Type B pancreatic cell (in vitro differentiated cells): ENCODE results near the gene FBN1. TPM values are rescaled to one million over a fixed set of nuclear protein-coding genes. Genes with fewer than 3 reads are reported as not detected.

Experiments used
- DNase-seq: peaks from one replicate; pipeline ENCODE4 v3.0.0; 2021; ENCODE audit warnings: mixed read lengths; ENCODE audit not compliant: unreplicated experiment; ENCODE audit errors: extremely low spot score
- H3K27ac Mint-ChIP-seq: 2 replicates; pipeline ENCODE4 v1.8.0; 2021; ENCODE audit warnings: mild to moderate bottlenecking, mixed read lengths
- H3K27me3 Mint-ChIP-seq: 2 replicates; pipeline ENCODE4 v1.8.0; 2021; ENCODE audit warnings: mixed read lengths
- H3K36me3 Mint-ChIP-seq: 2 replicates; pipeline ENCODE4 v1.8.0; 2021; ENCODE audit warnings: mixed read lengths
- H3K4me1 Mint-ChIP-seq: one replicate; pipeline ENCODE4 v1.8.0; 2021; ENCODE audit warnings: mixed read lengths; ENCODE audit not compliant: unreplicated experiment
- H3K4me3 Mint-ChIP-seq: 2 replicates; pipeline ENCODE4 v1.8.0; 2021; ENCODE audit warnings: mild to moderate bottlenecking, mixed read lengths
- H3K9me3 Mint-ChIP-seq: 2 replicates; pipeline ENCODE4 v1.8.0; 2021; ENCODE audit warnings: mixed read lengths
- total RNA-seq: library from RNA; stranded (reverse); gene quantifications from 2 replicates; pipeline ENCODE4 v1.2.1, GENCODE V29; 2021; ENCODE audit warnings: low replicate concordance
- TF ChIP-seq, protein P1 (sequence below): fragments of 200-600 bp; sonication (generic); conservative IDR thresholded peaks from 2 replicates; pipeline ENCODE4 v1.5.0; 2021; ENCODE audit warnings: antibody characterized with exemption, mild to moderate bottlenecking

Gene FBN1
- total RNA-seq, 1 donor from 2014 or later = 58.4 TPM

GRCh38 chr15:48472756-48473155 lies 172.8 kb downstream of the FBN1 start:
- Mint-ChIP-seq H3K4me1 (no peaks in the 10 kb centered on the region), H3K27ac (no peak overlapping the region), H3K9me3 (no peaks in the 10 kb centered on the region), H3K36me3 (peaks cover 20% of the 10 kb centered on the region), H3K27me3 (no peaks in the 10 kb centered on the region), H3K4me3 (no peak overlapping the region)
- no peak for DNase-seq
- TF ChIP-seq, protein P1, sequence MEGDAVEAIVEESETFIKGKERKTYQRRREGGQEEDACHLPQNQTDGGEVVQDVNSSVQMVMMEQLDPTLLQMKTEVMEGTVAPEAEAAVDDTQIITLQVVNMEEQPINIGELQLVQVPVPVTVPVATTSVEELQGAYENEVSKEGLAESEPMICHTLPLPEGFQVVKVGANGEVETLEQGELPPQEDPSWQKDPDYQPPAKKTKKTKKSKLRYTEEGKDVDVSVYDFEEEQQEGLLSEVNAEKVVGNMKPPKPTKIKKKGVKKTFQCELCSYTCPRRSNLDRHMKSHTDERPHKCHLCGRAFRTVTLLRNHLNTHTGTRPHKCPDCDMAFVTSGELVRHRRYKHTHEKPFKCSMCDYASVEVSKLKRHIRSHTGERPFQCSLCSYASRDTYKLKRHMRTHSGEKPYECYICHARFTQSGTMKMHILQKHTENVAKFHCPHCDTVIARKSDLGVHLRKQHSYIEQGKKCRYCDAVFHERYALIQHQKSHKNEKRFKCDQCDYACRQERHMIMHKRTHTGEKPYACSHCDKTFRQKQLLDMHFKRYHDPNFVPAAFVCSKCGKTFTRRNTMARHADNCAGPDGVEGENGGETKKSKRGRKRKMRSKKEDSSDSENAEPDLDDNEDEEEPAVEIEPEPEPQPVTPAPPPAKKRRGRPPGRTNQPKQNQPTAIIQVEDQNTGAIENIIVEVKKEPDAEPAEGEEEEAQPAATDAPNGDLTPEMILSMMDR = no peak

- Mint-ChIP-seq H3K4me1 (no peaks in the 10 kb centered on the region), H3K4me3 (no peak overlapping the region), H3K27ac (no peak overlapping the region), H3K9me3 (no peaks in the 10 kb centered on the region), H3K36me3 (peaks cover 26% of the 10 kb centered on the region), H3K27me3 (no peaks in the 10 kb centered on the region)
- TF ChIP-seq, protein P1 = no peak
- DNase-seq = no peak
Measured at GRCh38 chr15:48471073-48471472, 174.4 kb downstream of the FBN1 start.

- no peaks in the 10 kb centered on the region for H3K9me3 Mint-ChIP-seq
- no peak overlapping the region for H3K27ac Mint-ChIP-seq
- TF ChIP-seq, protein P1 = no peak
- no peaks in the 10 kb centered on the region for H3K4me1 Mint-ChIP-seq
- no peak overlapping the region for H3K4me3 Mint-ChIP-seq
- H3K27me3 Mint-ChIP-seq = no peaks in the 10 kb centered on the region
- no peak for DNase-seq
- peaks cover 26% of the 10 kb centered on the region for H3K36me3 Mint-ChIP-seq
Measured at GRCh38 chr15:48470096-48470495, 175.4 kb downstream of the FBN1 start.

- Mint-ChIP-seq H3K36me3 (peaks cover 26% of the 10 kb centered on the region), H3K27ac (no peak overlapping the region), H3K4me1 (no peaks in the 10 kb centered on the region), H3K27me3 (no peaks in the 10 kb centered on the region), H3K4me3 (no peak overlapping the region), H3K9me3 (no peaks in the 10 kb centered on the region)
- no peak for DNase-seq
- TF ChIP-seq, protein P1 = no peak
Measured at GRCh38 chr15:48469681-48470080, 175.8 kb downstream of the FBN1 start.

GRCh38 chr15:48469271-48469670 lies 176.2 kb downstream of the FBN1 start:
- H3K9me3 Mint-ChIP-seq = no peaks in the 10 kb centered on the region
- peaks cover 26% of the 10 kb centered on the region for H3K36me3 Mint-ChIP-seq
- H3K27me3 Mint-ChIP-seq = no peaks in the 10 kb centered on the region
- no peak overlapping the region for H3K4me3 Mint-ChIP-seq
- H3K27ac Mint-ChIP-seq = no peak overlapping the region
- DNase-seq = no peak
- H3K4me1 Mint-ChIP-seq = no peaks in the 10 kb centered on the region
- TF ChIP-seq, protein P1 = no peak

- TF ChIP-seq, protein P1 = no peak
- DNase-seq = no peak
- H3K9me3 Mint-ChIP-seq = no peaks in the 10 kb centered on the region
- no peak overlapping the region for H3K4me3 Mint-ChIP-seq
- H3K27ac Mint-ChIP-seq = no peak overlapping the region
- H3K4me1 Mint-ChIP-seq = no peaks in the 10 kb centered on the region
- H3K36me3 Mint-ChIP-seq = peaks cover 25% of the 10 kb centered on the region
- H3K27me3 Mint-ChIP-seq = no peaks in the 10 kb centered on the region
Measured at GRCh38 chr15:48467801-48468200, 177.7 kb downstream of the FBN1 start.
